SU-DHL-6 (cell line): ENCODE measurements around the gene CNN2.

Experiments
- CTCF ChIP-seq: fragments of 200-600 bp; sonication (generic); IDR thresholded peaks from one replicate; pipeline ENCODE4 v1.5.1; 2017; ENCODE audit warnings: antibody characterized with exemption, mild to moderate bottlenecking, low read length, moderate library complexity; ENCODE audit not compliant: insufficient read depth, poor library complexity, severe bottlenecking
- EZH2phosphoT487 ChIP-seq: fragments of 200-600 bp; sonication (generic), shearing (Covaris generic); conservative IDR thresholded peaks from 2 replicates; pipeline ENCODE4 v1.6.1; 2018; ENCODE audit warnings: mild to moderate bottlenecking, antibody characterized with exemption, low read length, moderate library complexity, mixed read lengths

GRCh38 chr19:1017906-1018305 is 8.5 kb upstream of the CNN2 start:
- no peak for TF ChIP-seq CTCF
- no peak for TF ChIP-seq EZH2phosphoT487
